Left lung (tissue), 10 donors: ENCODE measurements around the gene NFATC1. TPM values are rescaled to one million over a fixed set of nuclear protein-coding genes. Genes with fewer than 3 reads are reported as not detected.
A peak's percentile ranks its signal among the peaks of the same experiment; 100 is the strongest.

Source experiments
- ATAC-seq: fragments of 200-7000 bp; cut with Tn5 transposase; one replicate; pipeline ENCODE4 v1.9.1; 2020; ENCODE audit warnings: moderate library complexity
- DNase-seq, 4 donors: peaks; one replicate each; pipeline ENCODE4 v3.0.0-alpha.2; 2013 to 2020
- H3K27ac ChIP-seq, 2 donors: fragments of 200-600 bp; sonication (generic) in 1 of 2; one replicate each; pipeline versions ENCODE4 v1.5.0 to v1.8.0; 2020 to 2021
- H3K27me3 ChIP-seq, 2 donors: fragments of 200-600 bp; sonication (generic) in 1 of 2; one replicate each; pipeline versions ENCODE4 v1.5.0 to v1.8.0; 2020 to 2021
- H3K36me3 ChIP-seq, 2 donors: fragments of 200-600 bp; sonication (generic) in 1 of 2; one replicate each; pipeline versions ENCODE4 v1.5.0 to v1.8.0; 2020 to 2021
- H3K4me1 ChIP-seq, 2 donors: fragments of 200-600 bp; one replicate each; pipeline ENCODE4 v1.8.0; 2021
- H3K4me3 ChIP-seq, 2 donors: fragments of 200-600 bp; sonication (generic) in 1 of 2; one replicate each; pipeline versions ENCODE4 v1.5.0 to v1.8.0; 2020 to 2021; ENCODE audit warnings: mild to moderate bottlenecking in 1 of 2
- H3K9me3 ChIP-seq, 2 donors: fragments of 200-600 bp; sonication (generic) in 1 of 2; one replicate each; pipeline versions ENCODE4 v1.5.0 to v1.8.0; 2020 to 2021
- intact Hi-C, 2 donors: fragments of 100-400 bp; cut with DNase I; formaldehyde crosslinking; loops; one replicate each; pipeline versions ENCODE4 v1.11.2 to v1.14.2; 2022
- polyA plus RNA-seq, 6 donors: library from polyadenylated mRNA; unstranded; fragments of 120-200 nt; gene quantifications; one replicate each; pipeline ENCODE4 v1.2.1, GENCODE V29; 2013; ENCODE audit not compliant: insufficient read length in 6 of 6
- total RNA-seq, 2 donors: library from RNA; stranded (reverse); fragmentation: NEBNext Ultra II Directional; extraction: Animal tissue kit (Norgen Biotek cat#: 25700); gene quantifications; one replicate each; pipeline ENCODE4 v1.2.1, GENCODE V29; 2021
- TF ChIP-seq, protein P1 (sequence below), 2 donors: fragments of 200-600 bp; sonication (generic) in 1 of 2; IDR thresholded peaks; one replicate each; pipeline versions ENCODE4 v1.5.0 to v1.8.0; 2021; ENCODE audit warnings: antibody characterized with exemption in 2 of 2
- donor health status: DM: no; HTN: yes; CAD: no.
- donor health status: DM: no; HTN: no; CAD: no.

NFATC1 gene
- total and polyA plus RNA-seq, 8 donors = 6.5 to 17.1 (median 8.0) TPM

- ATAC-seq = no peak
Measured at GRCh38 chr18:79556829-79557585, 161.3 kb downstream of the NFATC1 start.

GRCh38 chr18:79558196-79558932 is 162.6 kb downstream of the NFATC1 start:
- Histone ChIP-seq H3K27me3 (peaks cover 0 to 7% of the 10 kb centered on the region in 2 donors), H3K4me1 (no peaks in the 10 kb centered on the region), H3K36me3 (no peaks in the 10 kb centered on the region), H3K9me3 (no peaks in the 10 kb centered on the region), H3K4me3 (no peak overlapping the region), H3K27ac (no peak overlapping the region)
- TF ChIP-seq, protein P1, sequence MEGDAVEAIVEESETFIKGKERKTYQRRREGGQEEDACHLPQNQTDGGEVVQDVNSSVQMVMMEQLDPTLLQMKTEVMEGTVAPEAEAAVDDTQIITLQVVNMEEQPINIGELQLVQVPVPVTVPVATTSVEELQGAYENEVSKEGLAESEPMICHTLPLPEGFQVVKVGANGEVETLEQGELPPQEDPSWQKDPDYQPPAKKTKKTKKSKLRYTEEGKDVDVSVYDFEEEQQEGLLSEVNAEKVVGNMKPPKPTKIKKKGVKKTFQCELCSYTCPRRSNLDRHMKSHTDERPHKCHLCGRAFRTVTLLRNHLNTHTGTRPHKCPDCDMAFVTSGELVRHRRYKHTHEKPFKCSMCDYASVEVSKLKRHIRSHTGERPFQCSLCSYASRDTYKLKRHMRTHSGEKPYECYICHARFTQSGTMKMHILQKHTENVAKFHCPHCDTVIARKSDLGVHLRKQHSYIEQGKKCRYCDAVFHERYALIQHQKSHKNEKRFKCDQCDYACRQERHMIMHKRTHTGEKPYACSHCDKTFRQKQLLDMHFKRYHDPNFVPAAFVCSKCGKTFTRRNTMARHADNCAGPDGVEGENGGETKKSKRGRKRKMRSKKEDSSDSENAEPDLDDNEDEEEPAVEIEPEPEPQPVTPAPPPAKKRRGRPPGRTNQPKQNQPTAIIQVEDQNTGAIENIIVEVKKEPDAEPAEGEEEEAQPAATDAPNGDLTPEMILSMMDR (IDR thresholded peaks at IDR 0.05) = no peak
- ATAC-seq (no peak), DNase-seq (peak in 1 of 4 donors; percentile 30)
- intact Hi-C loops = no loop called here

More at GRCh38 chr18:79556829-79557585, 161.3 kb downstream of the NFATC1 start:
- Histone ChIP-seq H3K27me3 (peaks cover 0 to 7% of the 10 kb centered on the region in 2 donors), H3K36me3 (no peaks in the 10 kb centered on the region), H3K4me1 (no peaks in the 10 kb centered on the region), H3K9me3 (no peaks in the 10 kb centered on the region), H3K4me3 (no peak overlapping the region), H3K27ac (no peak overlapping the region)
- TF ChIP-seq, protein P1 (IDR thresholded peaks at IDR 0.05) = no peak
- DNase-seq = peak in 2 of 4 donors; percentile 22 to 46
- intact Hi-C loops = no loop called here

DNA sequence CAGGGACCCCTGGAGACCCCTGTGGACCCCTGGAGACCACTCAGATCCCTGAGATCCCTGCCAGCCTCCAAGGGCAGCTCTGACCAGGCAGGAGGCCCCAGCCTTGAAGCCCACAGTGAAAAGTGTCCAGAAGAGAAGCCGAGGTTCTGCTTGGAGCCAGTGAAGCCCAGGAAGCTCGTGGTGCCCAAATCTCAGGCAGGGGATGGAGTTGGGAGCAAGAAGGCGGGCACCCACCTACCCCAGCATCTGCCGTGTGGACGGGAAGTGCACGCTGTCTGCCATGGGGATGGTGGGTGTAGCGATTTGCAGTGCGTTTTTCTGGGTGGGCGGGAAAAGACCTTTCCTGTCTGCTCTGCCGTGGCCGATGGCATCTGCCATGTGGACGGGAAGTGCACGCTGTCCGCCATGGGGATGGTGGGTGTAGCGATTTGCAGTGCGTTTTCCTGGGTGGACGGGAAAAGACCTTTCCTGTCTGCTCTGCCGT is 163.2 kb downstream of the NFATC1 start:
- Histone ChIP-seq H3K27me3 (peaks cover 0 to 7% of the 10 kb centered on the region in 2 donors), H3K4me3 (no peak overlapping the region), H3K9me3 (no peaks in the 10 kb centered on the region), H3K27ac (no peak overlapping the region), H3K4me1 (no peaks in the 10 kb centered on the region), H3K36me3 (no peaks in the 10 kb centered on the region)
- DNase-seq (no peak), ATAC-seq (no peak)
- TF ChIP-seq, protein P1 (IDR thresholded peaks at IDR 0.05) = no peak
- intact Hi-C loops = no loop called here

- Histone ChIP-seq H3K9me3 (no peaks in the 10 kb centered on the region), H3K4me1 (no peaks in the 10 kb centered on the region), H3K27ac (no peak overlapping the region), H3K36me3 (no peaks in the 10 kb centered on the region), H3K27me3 (peaks cover 0 to 7% of the 10 kb centered on the region in 2 donors), H3K4me3 (no peak overlapping the region)
- DNase-seq = no peak
- TF ChIP-seq, protein P1 (IDR thresholded peaks at IDR 0.05) = no peak
- intact Hi-C loops = no loop called here
- no peak for ATAC-seq
Measured at GRCh38 chr18:79559436-79559835, 163.7 kb downstream of the NFATC1 start.
